ENCODE data around the gene UNC5CL.

UNC5CL gene

DNA sequence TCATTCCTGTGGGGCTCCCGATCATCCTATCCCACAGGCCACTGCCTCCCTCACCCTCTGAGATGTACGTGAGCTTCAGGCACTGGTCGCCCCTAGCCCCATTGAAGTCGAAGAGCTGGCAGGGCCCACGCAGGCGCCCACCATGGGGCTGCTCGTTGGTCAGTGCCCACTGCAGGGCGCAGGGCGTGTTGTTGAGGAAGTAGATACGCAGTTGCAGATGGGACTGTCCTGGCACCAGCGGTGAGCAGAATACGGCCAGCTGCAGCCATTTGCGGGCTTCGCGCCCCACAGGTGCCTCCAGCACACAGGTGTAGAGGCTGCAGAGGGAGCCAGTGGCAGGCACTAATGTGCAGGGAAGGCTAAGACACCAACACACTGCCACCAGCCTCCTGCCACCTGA, 6.2 kb downstream of the UNC5CL start:
- H3K4me3 ChIP-seq (ENCODE audit: low read depth, low read length) = no peak overlapping the region
- CTCF ChIA-PET = interaction anchor here (9.1 kb wide), 1 partner anchor 20 kb away, joined by 90 read pairs; the partner anchor contains the start of gene APOBEC2
- POLR2A ChIA-PET = no interaction called here
- no peak for TF ChIP-seq CTCF (IDR thresholded peaks at IDR 0.05; ENCODE audit: insufficient read depth, low read length, missing control alignments)
- no peak for DNase-seq (ENCODE audit: low read depth, low spot score)

GRCh38 chr6:41028561-41029412, 10.2 kb downstream of the UNC5CL start:
- DNase-seq (ENCODE audit: low read depth, low spot score) = no peak
- TF ChIP-seq CTCF (IDR thresholded peaks at IDR 0.05; ENCODE audit: insufficient read depth, low read length, missing control alignments) = no peak
- CTCF ChIA-PET = interaction anchor here (0.6 to 15.7 kb wide), 49 partner anchors 8 to 1667 kb away, joined by 3 to 389 read pairs (median 6); partner anchors contain the start of genes TSPO2 and UNC5CL
- peak overlapping the region; percentile 57 for H3K4me3 ChIP-seq (ENCODE audit: low read depth, low read length)
- POLR2A ChIA-PET = interaction anchor here (0.7 kb wide), 1 partner anchor 1985 kb away, joined by 3 read pairs; no protein-coding TSS in a partner anchor

DNA sequence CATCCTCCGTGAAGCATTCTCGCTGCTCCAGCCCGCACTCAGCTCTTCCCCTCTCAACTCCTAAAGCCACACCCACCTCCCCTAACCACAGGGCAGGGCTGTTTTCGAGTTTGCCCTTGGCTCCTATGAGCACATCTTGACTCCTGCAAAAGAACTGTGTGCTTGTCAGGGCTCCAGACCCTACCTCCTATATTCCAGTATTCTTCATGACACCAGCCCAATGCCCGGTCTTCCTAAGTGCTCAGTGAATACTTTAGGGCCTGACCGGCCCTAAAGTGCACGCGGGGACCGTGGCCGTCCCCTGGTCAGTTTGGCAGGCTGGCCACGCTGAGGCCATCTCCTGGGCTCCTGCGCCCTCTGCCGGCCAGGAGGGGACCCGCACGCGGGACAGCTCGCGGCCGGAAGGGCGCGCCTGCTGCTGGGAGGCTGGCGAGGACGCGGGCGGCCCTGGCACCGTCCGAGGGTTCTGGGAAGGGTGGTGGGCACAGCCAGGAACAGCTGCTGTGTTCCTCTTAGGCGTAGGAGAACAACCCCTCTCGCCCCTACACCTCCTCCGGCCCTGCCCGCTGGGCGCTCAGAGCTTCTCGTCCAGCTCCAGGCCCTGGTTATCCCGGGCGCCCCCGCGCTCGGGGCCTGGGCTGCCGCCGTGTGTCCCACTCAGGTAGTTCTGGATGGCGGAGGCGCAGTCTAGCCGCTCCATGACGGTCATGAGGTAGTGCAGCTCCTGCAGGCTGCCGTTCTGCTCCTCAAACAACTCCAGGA, 11.0 kb downstream of the UNC5CL start:
- CTCF ChIA-PET = interaction anchor here (0.6 to 15.7 kb wide), 61 partner anchors 9 to 1666 kb away, joined by 3 to 389 read pairs (median 5); partner anchors contain the start of genes TSPO2 and UNC5CL
- peak; percentile 98 for TF ChIP-seq CTCF (IDR thresholded peaks at IDR 0.05; ENCODE audit: insufficient read depth, low read length, missing control alignments)
- H3K4me3 ChIP-seq (ENCODE audit: low read depth, low read length) = peak overlapping the region; percentile 57
- POLR2A ChIA-PET = interaction anchor here (0.7 kb wide), 1 partner anchor 1984 kb away, joined by 3 read pairs; no protein-coding TSS in a partner anchor
- no peak for DNase-seq (ENCODE audit: low read depth, low spot score)

DNA sequence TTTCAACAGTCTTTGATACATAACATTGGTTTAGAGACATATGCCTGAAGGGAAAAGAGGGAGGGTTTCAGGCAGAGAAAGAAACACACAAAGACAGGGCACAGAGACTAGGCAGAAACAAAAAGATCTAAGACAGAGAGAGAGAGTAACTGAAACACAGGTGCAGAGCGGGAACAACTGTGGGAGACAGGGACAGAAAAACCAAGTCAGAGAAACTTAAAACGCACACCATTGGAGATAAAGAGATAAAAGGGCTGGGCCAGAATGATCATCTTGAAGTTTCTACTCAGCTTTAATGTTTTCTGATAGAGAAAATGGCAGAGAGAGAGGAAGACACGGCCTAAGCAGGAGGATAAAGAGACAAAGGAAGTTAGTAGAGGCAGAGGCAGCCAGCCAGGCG, 11.8 kb downstream of the UNC5CL start:
- no peak for DNase-seq (ENCODE audit: low read depth, low spot score)
- ChIA-PET POLR2A (no interaction called here), CTCF (interaction anchor here (0.6 to 15.7 kb wide), 45 partner anchors 9 to 617 kb away, joined by 3 to 389 read pairs (median 7); partner anchors contain the start of genes TSPO2 and UNC5CL)
- peak overlapping the region; percentile 57 for H3K4me3 ChIP-seq (ENCODE audit: low read depth, low read length)
- no peak for TF ChIP-seq CTCF (IDR thresholded peaks at IDR 0.05; ENCODE audit: insufficient read depth, low read length, missing control alignments)

- POLR2A ChIA-PET = no interaction called here
- TF ChIP-seq CTCF (IDR thresholded peaks at IDR 0.05; ENCODE audit: insufficient read depth, low read length, missing control alignments) = no peak
- no peak overlapping the region for H3K4me3 ChIP-seq (ENCODE audit: low read depth, low read length)
- DNase-seq (ENCODE audit: low read depth, low spot score) = no peak
- CTCF ChIA-PET = interaction anchor here (0.7 to 15.7 kb wide), 21 partner anchors 8 to 474 kb away, joined by 3 to 389 read pairs (median 11); partner anchors contain the start of genes NFYA, TSPO2 and UNC5CL
Observed at GRCh38 chr6:41025966-41026530, 13.0 kb downstream of the UNC5CL start.
